ENCODE measurements around the gene TUBB1. TPM values are rescaled to one million over a fixed set of nuclear protein-coding genes. Genes with fewer than 3 reads are reported as not detected.

The TUBB1 gene
- total and polyA plus RNA-seq, 3 donors from 2014 or later = 0.25 to 1.3 (median 0.55) TPM

DNA sequence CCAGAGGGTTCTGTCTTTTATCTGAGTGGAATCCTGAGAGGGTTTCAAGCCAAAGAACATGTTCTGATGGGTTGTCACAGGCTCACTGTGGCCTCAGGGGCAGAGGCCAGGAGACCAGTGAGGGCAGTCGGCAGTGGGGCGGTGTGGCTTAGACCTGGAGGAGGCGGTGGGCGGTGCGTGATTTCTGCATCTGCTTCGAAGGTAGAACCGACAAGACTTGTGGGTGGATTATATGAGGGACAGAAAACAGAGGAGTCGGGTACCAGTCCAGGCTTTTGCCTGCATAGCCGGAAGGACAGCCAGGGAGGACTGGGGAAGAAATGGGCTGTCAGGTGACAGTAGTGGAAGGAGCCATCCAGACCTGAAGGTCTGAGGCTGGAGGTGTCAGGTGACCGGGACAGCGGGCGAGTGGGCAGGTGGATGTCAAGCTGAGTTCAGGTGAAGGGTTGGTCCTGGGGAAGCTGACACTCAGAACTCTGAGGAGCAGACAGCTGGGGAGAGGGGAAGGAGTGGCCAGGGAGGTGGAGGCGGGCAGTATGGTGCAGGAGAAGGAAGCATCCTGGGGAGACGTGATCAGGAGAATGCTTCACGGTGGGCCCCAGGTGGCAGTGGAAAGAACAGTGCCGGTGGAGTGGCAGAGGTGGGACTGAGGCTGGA, 15.3 kb upstream of the TUBB1 start:
- intact Hi-C loops (cut with DNase I; ENCODE audit: low total_unique reads) = no loop called here
- Histone ChIP-seq H3K9me3 (no peaks in the 10 kb centered on the region), H3K36me3 (ENCODE audit: low read depth, missing control alignments) (no peaks in the 10 kb centered on the region), H3K27me3 (no peaks in the 10 kb centered on the region), H3K27ac (no peak overlapping the region), H3K4me1 (peaks cover 9% of the 10 kb centered on the region), H3K4me3 (no peak overlapping the region)
- no peak for TF ChIP-seq CTCF (IDR thresholded peaks at IDR 0.05)
- TF ChIP-seq POLR2A (IDR thresholded peaks at IDR 0.05) = no peak
- WGBS, 2 donors = 85 to 88% methylated on average over 16 of the region's 16 CpGs
- no peak for DNase-seq

DNA sequence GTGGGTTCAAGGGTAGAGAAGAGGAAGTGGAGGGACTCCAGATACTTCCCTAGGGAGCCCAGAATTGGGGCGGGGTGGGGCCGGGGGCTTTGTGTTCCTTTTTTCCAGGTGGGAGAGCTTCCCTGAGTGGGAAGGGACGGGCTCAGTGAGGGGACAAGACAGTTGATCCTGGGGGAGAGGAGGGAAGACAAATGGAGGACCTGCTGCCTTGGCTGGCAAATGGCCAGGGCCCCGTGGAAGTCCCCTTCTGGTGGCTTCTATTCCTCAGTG, 14.8 kb upstream of the TUBB1 start:
- Histone ChIP-seq H3K36me3 (ENCODE audit: low read depth, missing control alignments) (no peaks in the 10 kb centered on the region), H3K27me3 (no peaks in the 10 kb centered on the region), H3K4me3 (no peak overlapping the region), H3K9me3 (no peaks in the 10 kb centered on the region), H3K27ac (peak overlapping the region in 1 of 2 donors; percentile 7), H3K4me1 (peaks cover 9% of the 10 kb centered on the region)
- TF ChIP-seq CTCF (IDR thresholded peaks at IDR 0.05) = no peak
- no peak for TF ChIP-seq POLR2A (IDR thresholded peaks at IDR 0.05)
- intact Hi-C loops (cut with DNase I; ENCODE audit: low total_unique reads) = no loop called here
- DNase-seq = no peak
- 74 to 81% methylated on average over 4 of the region's 4 CpGs for WGBS, 2 donors

GRCh38 chr20:59004763-59005522, 14.3 kb upstream of the TUBB1 start:
- Histone ChIP-seq H3K4me1 (peaks cover 9% of the 10 kb centered on the region), H3K4me3 (no peak overlapping the region), H3K27ac (peak overlapping the region in 1 of 2 donors; percentile 7), H3K9me3 (no peaks in the 10 kb centered on the region), H3K36me3 (ENCODE audit: low read depth, missing control alignments) (no peaks in the 10 kb centered on the region), H3K27me3 (no peaks in the 10 kb centered on the region)
- intact Hi-C loops (cut with DNase I; ENCODE audit: low total_unique reads) = no loop called here
- WGBS, 2 donors = 64 to 69% methylated on average over 14 to 17 of the region's 17 CpGs
- TF ChIP-seq POLR2A (IDR thresholded peaks at IDR 0.05) = no peak
- TF ChIP-seq CTCF (IDR thresholded peaks at IDR 0.05) = no peak
- peak; percentile 43 for DNase-seq

DNA sequence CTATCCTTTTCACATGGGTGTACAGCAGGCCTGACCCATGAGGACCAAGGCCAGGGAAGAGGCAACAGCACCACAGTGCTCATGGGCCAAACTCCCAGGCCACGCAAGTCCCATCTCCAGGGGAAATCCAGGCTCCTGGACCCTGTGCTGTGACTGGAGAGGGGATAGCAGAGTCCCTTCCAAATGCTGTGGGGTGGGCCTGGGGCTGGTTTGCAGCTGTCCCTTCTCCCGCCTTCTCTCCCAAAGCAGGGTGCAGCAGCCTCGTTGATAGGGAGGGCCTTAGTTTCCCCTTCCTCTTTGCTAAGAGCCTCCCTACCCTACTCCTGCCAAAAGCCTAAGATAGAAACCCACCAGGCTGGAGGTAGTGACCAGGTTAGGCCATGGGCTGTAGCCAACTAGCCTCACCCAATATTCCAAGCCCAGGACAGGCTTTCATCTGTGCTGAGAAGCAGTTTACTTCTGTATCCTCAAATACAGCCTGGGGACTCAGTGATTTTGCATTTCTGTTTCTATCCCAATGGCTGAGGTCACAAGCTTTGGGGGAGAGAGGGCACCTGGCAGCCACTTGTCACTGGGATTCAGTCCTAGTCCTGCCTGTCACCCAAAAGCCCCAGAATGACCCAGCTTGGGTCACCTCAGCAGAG, 13.6 kb upstream of the TUBB1 start:
- H3K4me1 ChIP-seq = peaks cover 9% of the 10 kb centered on the region
- TF ChIP-seq POLR2A (IDR thresholded peaks at IDR 0.05) (no peak), CTCF (IDR thresholded peaks at IDR 0.05) (no peak)
- H3K4me3 ChIP-seq = no peak overlapping the region
- H3K27ac ChIP-seq = peak overlapping the region in 1 of 2 donors; percentile 50
- no peaks in the 10 kb centered on the region for H3K36me3 ChIP-seq (ENCODE audit: low read depth, missing control alignments)
- H3K9me3 ChIP-seq = no peaks in the 10 kb centered on the region
- intact Hi-C loops (cut with DNase I; ENCODE audit: low total_unique reads) = no loop called here
- WGBS, 2 donors = 76% methylated on average over 3 of the region's 3 CpGs; no CpG with 5 or more reads in 1 of the 2 donors
- H3K27me3 ChIP-seq = no peaks in the 10 kb centered on the region
- no peak for DNase-seq

Measured in testis (tissue), 3 donors.